ENCODE results near the gene RTKN2.

The RTKN2 gene

DNA sequence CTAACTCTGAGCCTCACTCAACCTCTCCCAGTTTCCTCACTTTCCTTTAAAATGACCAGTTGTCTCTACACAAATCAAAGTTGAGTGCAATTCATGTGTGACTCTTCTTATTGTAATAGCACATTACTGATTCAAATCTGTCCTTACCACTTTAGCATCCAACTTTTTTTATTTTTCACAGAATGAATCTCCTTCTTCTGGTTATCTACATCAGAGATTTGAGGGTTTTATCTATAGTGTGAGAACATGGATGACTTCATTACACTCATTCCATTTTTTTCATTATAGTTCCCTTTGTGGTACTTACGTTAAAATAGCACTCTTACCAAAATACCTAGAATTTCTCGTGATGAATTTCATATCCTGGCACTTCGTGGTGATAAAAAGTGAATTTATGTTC is 43.3 kb downstream of the RTKN2 start:
- no peak for DNase-seq (ENCODE audit: low read depth in 2 of 2)

DNA sequence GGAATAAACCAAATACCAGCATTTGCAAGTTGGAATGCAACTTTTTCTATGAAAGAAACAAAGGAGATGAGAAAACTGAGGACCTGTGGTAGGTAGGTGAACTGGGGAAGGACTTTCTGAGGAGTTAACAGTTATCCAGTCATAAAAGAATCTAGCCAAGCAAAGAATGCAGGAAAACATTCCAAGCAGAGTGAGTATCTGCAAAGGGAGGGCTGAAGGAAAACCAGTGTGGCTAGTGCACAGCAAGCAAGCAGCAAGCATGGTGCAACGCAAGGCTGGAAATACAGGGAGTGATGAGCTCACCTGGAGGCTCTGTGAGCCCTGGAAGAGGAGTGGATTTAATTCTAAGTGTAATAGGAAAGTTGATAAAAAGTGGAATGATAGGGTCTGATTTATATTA is 44.0 kb downstream of the RTKN2 start:
- DNase-seq (ENCODE audit: low read depth in 2 of 2): no peak

DNA sequence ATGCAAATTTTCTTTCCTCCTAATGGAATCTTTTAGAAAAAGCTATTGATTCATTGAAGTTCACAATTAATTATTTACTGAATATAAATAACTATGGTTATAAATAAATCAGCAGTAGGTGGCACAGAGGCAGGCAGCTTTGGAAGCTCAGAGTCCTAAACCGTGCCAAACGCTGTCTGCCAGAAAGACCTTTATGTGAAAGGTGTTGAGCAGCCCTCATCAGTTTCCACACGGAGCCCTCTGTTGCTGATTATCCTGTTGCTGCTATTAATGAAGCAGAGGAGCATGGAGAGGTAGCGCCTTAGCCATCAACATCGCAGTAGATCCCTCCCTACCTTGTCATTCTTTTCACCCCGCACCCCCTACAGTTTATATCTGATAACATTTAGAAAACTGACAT is 51.0 kb downstream of the RTKN2 start:
- DNase-seq (ENCODE audit: low read depth in 2 of 2): no peak

DNA sequence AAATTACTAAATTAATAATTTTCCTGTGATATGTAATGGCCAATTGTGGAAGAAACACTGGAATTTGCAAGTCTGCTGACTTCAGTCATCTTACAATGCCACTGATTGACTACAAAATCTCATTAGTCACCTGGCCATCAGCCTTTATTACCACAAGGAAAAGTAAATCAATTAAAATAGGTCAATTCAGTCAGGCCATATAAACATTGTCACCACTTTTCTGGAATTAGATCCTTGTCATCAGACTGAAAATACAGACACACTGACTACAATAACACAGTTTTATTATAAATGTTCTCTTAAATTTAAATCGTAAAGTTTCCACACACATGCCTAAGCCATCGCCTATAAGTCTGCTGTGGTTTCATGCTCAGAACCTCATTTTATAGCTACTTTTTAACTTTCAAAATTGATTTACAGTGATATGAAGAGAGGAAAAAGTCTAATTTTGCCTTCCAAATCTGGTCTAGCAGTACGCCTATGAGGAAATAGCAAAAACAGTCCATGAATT is 54.2 kb downstream of the RTKN2 start:
- DNase-seq (ENCODE audit: low read depth in 2 of 2): no peak

DNA sequence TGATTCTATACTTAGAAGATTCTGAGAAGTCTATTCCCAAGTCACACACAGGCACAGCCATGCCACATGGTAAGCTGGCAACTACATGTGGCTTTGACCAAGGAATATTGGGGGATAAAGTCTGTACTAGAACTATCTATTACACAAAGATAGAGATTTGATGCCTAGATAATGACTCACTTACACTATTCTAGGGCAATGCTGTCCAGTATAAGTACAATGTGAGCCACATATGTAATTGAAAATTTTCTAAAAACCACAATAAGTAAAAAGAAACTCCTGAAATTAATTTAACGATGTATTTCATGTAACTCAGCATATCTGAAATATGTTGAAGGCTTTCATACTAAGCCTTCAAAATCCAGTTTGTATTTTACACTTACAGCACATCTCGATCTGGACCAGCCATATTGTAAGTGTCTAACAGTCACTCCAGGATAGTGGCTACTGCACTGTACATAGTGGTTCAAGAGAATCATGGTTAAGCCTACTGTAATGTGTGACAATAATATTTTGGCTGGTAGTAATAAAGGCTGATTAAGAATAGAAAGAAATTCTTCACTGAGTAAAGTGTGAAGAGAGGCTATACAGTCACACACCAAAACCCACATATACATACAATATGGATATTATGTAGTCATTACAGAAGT is 62.8 kb downstream of the RTKN2 start:
- no peak for DNase-seq (ENCODE audit: low read depth in 2 of 2)

DNA sequence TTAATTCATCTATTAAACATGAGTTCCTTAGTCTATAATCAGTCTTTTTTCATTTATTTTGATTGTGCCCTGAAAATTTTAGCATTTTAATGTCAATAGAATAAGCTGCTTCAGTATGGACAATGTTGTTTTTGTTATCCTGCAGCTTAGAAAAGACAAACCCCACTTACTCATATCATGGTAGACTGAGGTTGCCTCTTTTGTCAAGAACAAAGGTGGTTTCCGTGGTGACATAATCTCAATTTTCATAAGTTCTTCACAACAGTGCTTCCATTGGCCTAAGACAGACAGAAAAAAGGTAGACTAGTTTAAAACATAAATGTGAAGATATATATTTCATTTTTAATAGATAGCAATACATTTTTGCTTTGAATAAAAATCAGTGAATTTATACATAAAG is 69.1 kb downstream of the RTKN2 start:
- DNase-seq (ENCODE audit: low read depth in 2 of 2): no peak

DNA sequence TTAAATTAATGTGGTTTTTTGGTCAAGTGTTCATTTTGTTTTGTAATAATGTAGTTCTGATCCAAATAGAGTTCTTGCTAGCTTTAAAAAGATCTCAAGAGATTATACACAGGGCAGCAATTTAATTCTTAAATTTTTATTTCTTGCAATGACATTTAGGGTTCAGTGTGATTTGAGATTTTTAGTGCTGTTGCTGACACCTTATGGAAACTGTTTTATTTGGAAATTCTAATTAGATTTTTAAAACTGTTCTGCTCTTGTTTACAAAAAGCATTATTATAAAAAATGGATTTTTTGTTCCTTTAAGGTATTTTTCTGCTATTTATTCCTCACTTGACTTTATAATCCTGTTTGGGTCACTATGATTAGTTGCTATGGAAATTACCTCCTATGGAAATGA is 72.1 kb downstream of the RTKN2 start:
- no peak for DNase-seq (ENCODE audit: low read depth in 2 of 2)

DNA sequence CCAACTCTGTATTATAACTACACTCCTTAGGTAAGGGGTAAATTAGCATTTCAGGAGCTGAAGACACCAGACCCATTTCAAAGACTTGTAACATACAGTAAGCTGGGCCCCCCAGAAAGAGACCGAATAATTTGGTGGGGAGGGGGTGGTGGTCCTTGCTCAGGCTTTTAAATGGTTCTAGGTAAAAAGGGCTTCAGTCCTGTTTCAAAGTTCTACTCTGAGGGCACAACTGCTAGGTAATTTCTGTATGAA is 73.0 kb downstream of the RTKN2 start:
- no peak for DNase-seq (ENCODE audit: low read depth in 2 of 2)

DNA sequence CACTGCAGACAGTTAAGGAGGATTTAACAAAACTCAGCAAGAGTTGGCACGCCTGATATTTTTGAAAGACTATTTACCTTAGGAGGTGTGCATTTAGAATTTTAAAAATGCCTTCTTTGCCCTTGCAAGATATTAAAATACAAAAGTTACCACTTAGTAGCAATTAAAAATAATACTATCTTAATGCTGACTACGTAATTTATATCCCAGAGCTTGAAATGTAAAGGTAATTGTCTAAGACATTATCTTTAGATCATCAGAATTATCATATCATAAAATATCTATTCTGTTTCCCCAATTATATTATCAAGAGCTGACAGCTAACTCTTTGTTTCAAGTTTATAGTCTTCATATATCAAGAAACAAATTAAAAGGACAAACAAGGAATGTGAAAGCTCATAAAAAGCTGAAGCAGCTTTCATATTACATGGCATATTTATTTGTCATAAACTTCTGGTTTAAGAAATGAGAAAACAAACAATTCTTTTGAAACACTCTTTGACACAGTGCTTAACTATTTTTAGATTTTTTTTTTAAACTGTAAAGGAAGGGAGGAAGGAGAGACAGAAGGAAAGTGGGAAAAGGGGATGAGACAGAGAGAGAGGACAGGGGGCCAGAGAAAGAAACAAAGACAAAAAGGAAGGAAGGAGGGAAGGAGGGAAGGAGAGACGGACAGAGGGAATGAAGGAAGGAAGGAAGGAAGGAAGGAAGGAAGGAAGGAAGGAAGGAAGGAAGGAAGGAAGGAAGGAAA is 73.5 kb downstream of the RTKN2 start:
- DNase-seq (ENCODE audit: low read depth in 2 of 2): no peak

DNA sequence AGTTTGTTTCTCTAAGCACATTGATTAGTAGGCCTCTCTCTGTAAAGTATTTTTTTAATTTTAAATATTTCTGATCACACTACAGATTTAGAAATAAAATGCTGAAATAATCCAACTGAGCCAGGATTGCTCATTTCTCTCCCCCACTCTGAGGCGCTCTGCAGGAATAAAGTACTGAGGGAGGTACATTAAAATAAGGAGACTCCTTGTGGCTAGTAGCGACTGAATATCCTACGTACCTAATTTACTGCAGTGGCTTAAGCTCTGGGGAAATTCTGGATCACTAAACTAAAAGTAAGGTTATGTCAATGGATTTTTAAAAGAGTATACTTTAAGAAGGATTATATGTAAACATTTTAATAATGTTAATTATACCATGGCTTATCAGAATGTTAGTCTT is 75.2 kb downstream of the RTKN2 start:
- DNase-seq (ENCODE audit: low read depth in 2 of 2): no peak

DNA sequence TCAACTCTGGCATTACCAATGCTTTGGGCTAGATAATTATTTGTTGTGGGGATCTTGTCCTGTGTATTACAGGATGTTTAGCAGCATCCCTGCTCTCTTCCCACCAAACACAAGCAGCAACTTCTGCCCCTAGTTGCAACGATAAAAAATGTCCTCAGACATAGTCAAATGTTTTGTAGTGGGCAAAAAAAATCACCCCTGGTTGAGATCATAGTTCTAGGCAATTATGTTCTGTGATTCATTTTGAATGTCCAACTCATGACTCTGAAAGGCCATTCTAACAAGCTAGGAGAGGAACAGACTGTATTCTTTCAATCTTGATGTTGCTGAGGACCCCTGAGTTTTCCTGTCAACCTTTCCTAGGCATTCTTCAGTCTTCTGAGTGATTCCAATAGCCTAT is 79.5 kb downstream of the RTKN2 start:
- DNase-seq (ENCODE audit: low read depth in 2 of 2): no peak

DNA sequence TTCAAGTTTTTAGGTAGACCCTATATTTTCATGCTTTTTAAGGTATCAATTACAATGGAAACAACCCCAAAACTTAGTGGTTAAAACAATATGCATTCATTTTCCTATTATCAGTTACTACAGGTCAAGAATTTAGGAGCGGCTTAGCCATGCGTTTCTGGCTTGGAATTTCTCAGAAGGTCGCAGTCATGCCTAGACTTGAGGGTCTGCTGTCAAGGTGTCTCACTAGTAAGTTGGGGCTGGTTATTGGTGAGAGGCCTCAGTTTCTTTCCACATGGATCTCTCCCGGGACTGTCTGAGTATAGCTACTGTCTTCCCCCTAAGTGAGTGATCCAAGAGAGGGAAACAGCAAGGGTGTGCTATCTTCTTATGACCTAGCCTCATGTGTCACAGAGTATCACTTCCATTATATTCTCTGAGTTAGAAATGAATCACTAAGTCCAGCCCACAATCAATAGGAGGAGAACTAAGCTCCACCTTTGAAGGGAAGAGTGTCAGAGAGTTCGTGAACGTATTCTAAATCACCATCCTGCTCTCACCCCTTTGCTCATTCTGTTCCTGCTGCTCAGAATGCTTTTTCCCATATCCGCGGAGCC is 80.5 kb downstream of the RTKN2 start:
- no peak for DNase-seq (ENCODE audit: low read depth in 2 of 2)

DNA sequence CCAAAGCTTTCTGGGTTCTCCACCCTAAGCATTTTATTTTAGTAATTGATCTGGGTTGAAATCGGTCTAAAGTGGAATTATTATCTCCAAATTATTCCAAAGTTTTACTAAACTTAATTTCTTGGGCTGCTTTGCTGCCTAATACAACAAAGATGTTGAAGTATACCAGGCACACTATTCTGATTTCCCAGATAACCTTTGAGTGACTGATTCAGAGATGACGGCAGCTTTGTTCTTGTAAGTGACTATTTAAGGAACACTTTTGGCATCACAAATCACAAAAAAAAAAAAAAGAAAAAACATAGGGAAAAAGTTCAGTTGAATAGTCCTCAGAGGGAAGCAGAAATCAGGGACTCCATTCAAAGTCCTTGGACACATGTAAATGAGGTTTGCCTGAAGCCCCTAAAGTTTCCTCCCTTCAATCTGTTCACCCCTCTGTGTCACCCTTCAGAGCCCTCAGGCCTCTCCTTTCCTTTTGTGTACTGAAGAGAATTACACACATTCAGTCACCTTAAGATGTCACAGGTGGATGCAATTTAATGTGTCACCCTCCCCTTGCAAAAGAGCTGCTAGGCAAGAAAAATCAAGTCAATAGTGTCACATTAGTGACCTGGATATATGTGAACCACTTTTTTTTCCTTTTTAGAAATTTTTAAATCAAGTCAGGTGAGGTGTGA is 81.5 kb downstream of the RTKN2 start:
- no peak for DNase-seq (ENCODE audit: low read depth in 2 of 2)

DNA sequence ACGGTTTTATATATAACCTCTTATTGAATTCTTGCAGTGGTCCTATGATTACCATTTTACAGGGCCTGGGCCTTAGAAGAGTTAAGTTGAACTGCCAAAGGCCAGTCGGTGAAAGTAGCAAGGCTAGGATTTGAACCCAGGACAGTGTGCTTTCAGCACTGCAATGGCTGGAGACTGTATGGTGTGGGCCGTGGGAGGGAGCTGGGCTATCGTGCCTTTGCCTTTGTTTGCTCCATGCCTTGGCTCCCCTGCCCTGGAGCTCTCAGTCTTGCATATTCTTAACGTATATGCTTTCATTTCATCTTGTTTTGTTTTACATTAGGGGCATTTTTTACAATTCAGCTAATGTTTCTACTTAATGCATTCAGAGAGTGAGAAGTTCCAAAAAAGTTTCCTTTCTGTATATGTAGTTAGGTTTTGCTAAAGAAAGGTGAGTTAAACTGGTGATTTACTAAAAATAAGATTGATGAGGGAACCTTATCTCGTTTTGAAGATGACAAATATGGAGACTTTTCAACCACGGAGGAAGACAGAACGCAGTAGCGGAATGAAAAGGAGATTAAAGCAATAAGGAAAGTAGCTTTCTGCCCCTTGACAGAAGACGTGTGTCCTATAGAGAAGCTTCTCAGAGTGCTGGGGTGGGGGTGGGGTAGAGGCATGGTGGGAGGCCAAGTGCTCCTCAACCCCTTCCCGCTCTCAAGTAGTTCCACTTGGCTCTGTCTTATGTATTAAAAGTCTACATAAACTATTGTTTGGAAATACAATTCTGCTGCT is 82.5 kb downstream of the RTKN2 start:
- DNase-seq (ENCODE audit: low read depth in 2 of 2): peak in 1 of 2 donors; percentile 41

DNA sequence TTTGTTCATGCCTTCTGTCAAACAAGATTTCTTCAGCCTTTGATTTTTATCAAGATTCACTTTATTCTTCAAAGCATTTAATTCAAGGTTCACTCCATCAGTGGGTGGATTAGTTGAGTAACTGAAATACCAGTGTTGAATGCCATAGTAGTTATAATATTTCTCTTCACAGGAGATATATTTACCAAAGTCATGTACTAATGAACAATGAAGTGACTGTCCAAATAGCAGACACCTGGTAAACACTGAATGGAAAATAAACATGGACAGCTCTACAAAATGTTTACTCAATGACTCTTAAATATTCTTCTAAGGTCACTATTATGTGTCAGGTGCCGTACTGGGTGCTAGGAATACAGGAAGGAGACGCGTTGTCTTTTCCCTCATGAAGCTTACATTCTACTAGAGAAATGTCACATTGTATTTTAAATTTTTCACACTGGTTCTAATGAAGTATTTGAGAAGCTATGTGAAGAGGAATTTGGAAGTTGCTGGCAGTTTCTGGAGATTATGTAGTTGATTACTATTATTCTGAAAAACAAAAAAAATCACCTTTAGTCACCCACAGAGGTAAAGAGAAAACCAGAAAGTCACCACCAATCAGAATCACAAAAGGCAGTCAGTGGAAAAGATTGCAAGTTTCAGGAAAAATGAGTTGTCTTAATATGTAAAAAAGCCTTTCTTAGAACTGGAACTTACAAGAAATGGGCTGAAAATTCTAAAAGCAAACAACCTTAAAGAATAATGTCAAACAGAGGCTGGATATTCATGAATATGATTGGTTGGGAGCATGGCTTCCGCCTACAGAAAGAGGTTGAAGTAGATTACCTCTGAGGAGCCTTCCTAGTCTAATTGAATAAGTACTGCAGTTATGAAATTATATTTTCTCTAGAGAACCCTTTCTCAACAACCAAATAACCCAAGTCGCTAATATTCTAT is 84.5 kb downstream of the RTKN2 start:
- no peak for DNase-seq (ENCODE audit: low read depth in 2 of 2)

DNA sequence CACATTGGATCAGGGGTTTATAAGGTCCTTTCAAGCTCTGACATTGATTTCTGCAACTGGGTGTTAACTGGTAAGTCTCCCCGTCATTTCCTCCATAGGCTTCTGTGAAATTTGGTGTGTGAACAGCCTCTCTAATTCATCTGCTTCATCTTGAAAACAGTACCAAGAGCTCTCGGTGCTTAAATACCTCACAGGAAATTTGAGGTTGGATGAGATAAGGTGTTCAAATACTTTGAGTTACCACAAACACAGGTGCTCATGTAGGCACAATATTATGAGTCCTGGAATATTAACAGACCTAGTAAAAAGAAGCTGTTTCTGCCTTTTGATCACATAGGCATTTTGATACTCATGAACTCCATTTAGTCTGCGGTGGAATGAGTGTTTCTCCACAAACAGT is 85.2 kb downstream of the RTKN2 start:
- no peak for DNase-seq (ENCODE audit: low read depth in 2 of 2)

DNA sequence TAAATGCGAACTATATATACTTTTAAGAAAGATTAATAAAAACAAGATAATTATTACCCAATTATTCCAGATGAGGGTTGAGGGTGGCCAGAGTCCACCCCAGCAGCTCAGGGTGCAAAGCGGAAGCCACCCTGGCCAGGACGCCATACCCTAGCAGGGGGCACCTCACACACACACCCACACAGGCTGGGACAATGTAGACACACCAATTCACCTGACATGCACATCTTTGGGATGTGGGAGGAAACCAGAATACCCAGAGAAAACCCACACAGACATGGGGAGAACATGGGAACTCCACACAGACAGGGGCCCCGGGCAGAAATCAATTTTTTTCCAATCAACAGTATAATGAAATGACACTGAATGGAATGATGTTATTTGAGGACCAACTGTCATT is 86.0 kb downstream of the RTKN2 start:
- DNase-seq (ENCODE audit: low read depth in 2 of 2): no peak

DNA sequence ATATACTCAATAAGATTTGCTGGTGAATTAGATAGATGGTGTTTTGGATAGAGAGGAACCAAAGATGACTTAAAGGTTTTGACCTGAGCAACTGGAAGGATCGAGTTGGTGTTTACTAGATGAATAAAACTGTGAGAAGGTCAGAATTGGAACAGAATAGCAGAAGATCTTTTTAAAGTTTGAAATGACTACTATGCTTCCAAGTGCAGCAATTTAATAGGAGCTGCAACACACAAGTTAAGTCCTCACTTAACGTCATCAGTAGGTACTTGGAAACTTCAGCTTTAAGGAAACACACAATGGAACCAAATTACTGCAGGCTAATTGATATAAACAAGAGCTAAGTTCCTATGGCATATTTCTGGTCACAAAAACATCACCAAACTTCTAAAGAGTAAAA is 86.5 kb downstream of the RTKN2 start:
- DNase-seq (ENCODE audit: low read depth in 2 of 2): no peak

DNA sequence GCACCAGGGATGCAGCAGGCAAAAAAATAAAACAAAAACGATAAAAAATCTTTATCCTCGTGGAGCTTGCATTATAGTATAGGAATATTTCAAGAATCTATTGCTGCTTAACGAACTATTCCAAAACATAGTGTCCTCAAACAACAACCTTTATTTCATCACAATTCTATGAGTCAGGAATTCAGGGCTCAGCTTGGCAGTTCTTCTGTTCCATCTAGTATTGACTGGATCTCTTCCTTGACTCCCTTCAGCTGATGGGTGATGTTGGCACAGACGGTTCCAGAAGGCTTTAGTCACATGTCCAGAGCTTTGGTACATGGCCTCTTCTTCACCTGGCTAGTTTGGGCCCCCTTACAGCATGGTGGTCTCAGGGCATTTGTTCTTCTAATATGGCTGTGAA is 88.0 kb downstream of the RTKN2 start:
- DNase-seq (ENCODE audit: low read depth in 2 of 2): no peak

DNA sequence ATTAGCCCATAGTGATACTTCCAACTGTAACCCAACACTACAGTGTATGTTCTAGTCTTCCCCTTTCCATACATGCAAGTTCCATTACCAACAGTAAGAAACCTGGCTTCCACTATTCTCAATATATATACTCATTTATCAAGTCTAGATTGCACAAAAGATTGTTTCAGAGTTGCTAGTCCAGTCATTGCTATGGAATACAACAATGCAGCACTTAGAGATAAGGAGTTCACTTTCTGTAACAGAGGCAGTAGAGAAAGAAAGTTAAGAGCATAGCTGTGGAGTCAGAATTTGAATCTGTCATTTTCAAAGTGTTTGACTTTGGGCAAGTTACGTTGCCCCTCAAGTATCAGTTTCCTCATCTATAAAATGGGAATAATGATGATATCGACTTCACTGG is 90.1 kb downstream of the RTKN2 start:
- DNase-seq (ENCODE audit: low read depth in 2 of 2): no peak

DNA sequence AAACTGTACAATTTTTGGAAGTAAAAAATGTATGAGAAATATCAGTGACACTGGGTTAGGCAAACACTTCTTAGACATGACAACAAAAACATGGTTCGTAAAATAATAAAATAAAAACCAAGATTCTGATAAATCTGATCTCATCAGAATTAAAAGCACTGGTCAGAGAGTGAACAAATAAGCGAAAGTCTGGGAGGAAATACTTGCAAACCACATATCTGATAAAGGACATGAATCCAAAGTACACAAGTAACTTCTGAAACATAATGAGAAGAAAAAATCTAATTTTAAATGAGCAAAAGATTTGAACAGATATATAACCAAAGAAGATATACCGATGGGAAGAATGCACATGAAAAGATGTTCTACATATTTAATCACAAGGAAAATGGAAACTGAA is 91.5 kb downstream of the RTKN2 start:
- no peak for DNase-seq (ENCODE audit: low read depth in 2 of 2)
